Type B pancreatic cell (in vitro differentiated cells): ENCODE measurements around the gene PPP1R26. TPM values are rescaled to one million over a fixed set of nuclear protein-coding genes. Genes with fewer than 3 reads are reported as not detected.
"Not testable (repeated sequence)": the region's sequence is repeated elsewhere in the genome, so short reads cannot be mapped to it uniquely, and the experiment has no call there.

Experiments
- DNase-seq: peaks from one replicate; pipeline ENCODE4 v3.0.0; 2021; ENCODE audit warnings: mixed read lengths; ENCODE audit not compliant: unreplicated experiment; ENCODE audit errors: extremely low spot score
- H3K27ac Mint-ChIP-seq: 2 replicates; pipeline ENCODE4 v1.8.0; 2021; ENCODE audit warnings: mild to moderate bottlenecking, mixed read lengths
- H3K27me3 Mint-ChIP-seq: 2 replicates; pipeline ENCODE4 v1.8.0; 2021; ENCODE audit warnings: mixed read lengths
- H3K36me3 Mint-ChIP-seq: 2 replicates; pipeline ENCODE4 v1.8.0; 2021; ENCODE audit warnings: mixed read lengths
- H3K4me1 Mint-ChIP-seq: one replicate; pipeline ENCODE4 v1.8.0; 2021; ENCODE audit warnings: mixed read lengths; ENCODE audit not compliant: unreplicated experiment
- H3K4me3 Mint-ChIP-seq: 2 replicates; pipeline ENCODE4 v1.8.0; 2021; ENCODE audit warnings: mild to moderate bottlenecking, mixed read lengths
- H3K9me3 Mint-ChIP-seq: 2 replicates; pipeline ENCODE4 v1.8.0; 2021; ENCODE audit warnings: mixed read lengths
- CTCF ChIP-seq: fragments of 200-600 bp; sonication (generic); conservative IDR thresholded peaks from 2 replicates; pipeline ENCODE4 v1.5.0; 2021; ENCODE audit warnings: antibody characterized with exemption, mild to moderate bottlenecking
- total RNA-seq: library from RNA; stranded (reverse); gene quantifications from 2 replicates; pipeline ENCODE4 v1.2.1, GENCODE V29; 2021; ENCODE audit warnings: low replicate concordance

The PPP1R26 gene
- total RNA-seq, 1 donor from 2014 or later: 24.2 TPM

GRCh38 chr9:135508211-135508820 lies 28.7 kb downstream of the PPP1R26 start:
- Mint-ChIP-seq H3K9me3 (peaks cover 6% of the 10 kb centered on the region), H3K4me1 (peaks cover 15% of the 10 kb centered on the region), H3K4me3 (no peak overlapping the region), H3K27ac (no peak overlapping the region), H3K27me3 (peaks cover 4% of the 10 kb centered on the region), H3K36me3 (no peaks in the 10 kb centered on the region)
- DNase-seq: peak; percentile 58
- no peak for TF ChIP-seq CTCF

GRCh38 chr9:135509458-135509857 lies 29.9 kb downstream of the PPP1R26 start:
- DNase-seq: no peak
- no peak overlapping the region for H3K4me3 Mint-ChIP-seq
- H3K27me3 Mint-ChIP-seq: peaks cover 4% of the 10 kb centered on the region
- H3K36me3 Mint-ChIP-seq: no peaks in the 10 kb centered on the region
- no peak overlapping the region for H3K27ac Mint-ChIP-seq
- H3K9me3 Mint-ChIP-seq: peaks cover 6% of the 10 kb centered on the region
- no peak for TF ChIP-seq CTCF
- H3K4me1 Mint-ChIP-seq: peaks cover 15% of the 10 kb centered on the region

DNA sequence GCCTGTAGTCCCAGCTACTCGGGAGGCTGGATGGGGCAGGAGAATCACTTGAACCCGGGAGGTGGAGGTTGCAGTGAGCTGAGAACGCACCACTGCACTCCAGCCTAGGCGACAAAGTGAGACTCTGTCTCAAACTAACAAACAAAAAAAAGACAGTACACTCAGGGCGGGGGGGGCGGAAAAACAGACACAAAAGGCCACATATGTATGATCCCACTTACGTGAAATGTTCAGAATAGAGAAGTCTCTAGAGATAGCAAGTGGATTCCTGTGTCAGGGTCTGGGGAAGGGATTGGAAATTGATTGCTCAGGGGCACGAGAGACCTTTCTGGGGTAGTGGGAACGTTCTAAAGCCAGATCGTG lies 32.6 kb downstream of the PPP1R26 start:
- Mint-ChIP-seq H3K27me3 (peaks cover 4% of the 10 kb centered on the region), H3K27ac (no peak overlapping the region), H3K4me1 (peaks cover 9% of the 10 kb centered on the region), H3K9me3 (peaks cover 6% of the 10 kb centered on the region), H3K4me3 (no peak overlapping the region), H3K36me3 (no peaks in the 10 kb centered on the region)
- peak; percentile 32 for DNase-seq
- TF ChIP-seq CTCF: no peak

DNA sequence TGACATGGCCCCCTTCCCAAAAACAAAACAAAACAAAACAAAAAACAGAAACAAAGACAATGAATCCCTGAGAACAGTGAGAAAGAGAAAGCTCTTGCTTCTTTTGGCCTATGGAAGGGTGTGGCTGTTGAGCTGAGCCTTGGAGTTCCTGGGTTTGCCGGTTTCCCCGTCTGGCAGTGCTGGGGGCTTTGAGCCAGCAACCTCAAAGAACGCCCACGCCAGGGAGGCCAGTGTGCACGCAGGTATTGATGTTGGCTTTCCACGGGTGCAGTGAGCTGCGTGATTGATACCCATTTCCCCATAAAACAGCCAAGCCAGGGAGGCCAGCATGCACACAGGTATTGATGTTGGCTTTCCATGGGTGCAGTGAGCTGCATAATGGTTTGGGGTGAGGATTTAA lies 33.3 kb downstream of the PPP1R26 start:
- Mint-ChIP-seq H3K4me1 (peaks cover 9% of the 10 kb centered on the region), H3K27ac (no peak overlapping the region), H3K4me3 (no peak overlapping the region), H3K27me3 (peaks cover 4% of the 10 kb centered on the region), H3K36me3 (no peaks in the 10 kb centered on the region), H3K9me3 (peaks cover 6% of the 10 kb centered on the region)
- no peak for TF ChIP-seq CTCF
- no peak for DNase-seq

DNA sequence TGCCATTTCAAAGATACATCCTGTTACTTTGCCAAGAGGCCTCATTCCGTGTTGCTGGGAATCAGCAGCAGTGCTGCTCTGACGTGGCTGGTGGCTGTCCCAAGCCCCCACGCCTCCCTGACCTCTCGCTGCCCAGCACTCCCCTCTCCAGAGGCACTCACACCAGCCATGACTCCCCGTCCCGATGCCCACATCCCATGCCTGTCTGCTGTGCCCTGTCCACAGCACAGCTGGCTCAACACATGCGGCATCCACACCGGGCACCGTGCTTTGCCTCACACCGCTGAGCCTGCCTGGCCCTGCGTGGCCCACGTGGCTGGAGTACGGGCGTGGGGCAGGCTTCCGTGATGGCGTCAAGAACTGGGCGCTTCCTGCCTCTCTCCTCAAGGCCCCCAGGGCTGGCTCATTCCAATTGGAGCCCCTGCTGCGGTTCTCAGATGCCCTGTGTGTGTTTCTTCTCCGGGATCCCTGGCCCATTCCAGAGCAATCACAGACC lies 33.8 kb downstream of the PPP1R26 start:
- H3K4me1 Mint-ChIP-seq: peaks cover 9% of the 10 kb centered on the region
- H3K9me3 Mint-ChIP-seq: peaks cover 6% of the 10 kb centered on the region
- no peaks in the 10 kb centered on the region for H3K36me3 Mint-ChIP-seq
- TF ChIP-seq CTCF: no peak
- peak; percentile 61 for DNase-seq
- H3K27ac Mint-ChIP-seq: no peak overlapping the region
- H3K4me3 Mint-ChIP-seq: no peak overlapping the region
- peaks cover 4% of the 10 kb centered on the region for H3K27me3 Mint-ChIP-seq

GRCh38 chr9:135513906-135514305 lies 34.3 kb downstream of the PPP1R26 start:
- H3K9me3 Mint-ChIP-seq, H3K36me3 Mint-ChIP-seq, H3K27ac Mint-ChIP-seq, DNase-seq, H3K27me3 Mint-ChIP-seq, H3K4me1 Mint-ChIP-seq, H3K4me3 Mint-ChIP-seq: not testable (repeated sequence)
